GM19395 (cell line): ENCODE measurements around the gene CCR9.

ENCODE experiments used
- ATAC-seq: cut with Tn5 transposase; IDR thresholded peaks from one replicate; pipeline ENCODE4 v1.9.1; 2021; ENCODE audit warnings: mild to moderate bottlenecking, moderate library complexity; ENCODE audit not compliant: unreplicated experiment

The CCR9 gene

GRCh38 chr3:45907769-45908705 lies 21.7 kb downstream of the CCR9 start:
- ATAC-seq = no peak

GRCh38 chr3:45908761-45909160 lies 22.4 kb downstream of the CCR9 start:
- ATAC-seq = no peak

GRCh38 chr3:45909542-45909941 lies 23.2 kb downstream of the CCR9 start:
- no peak for ATAC-seq

GRCh38 chr3:45910892-45911291 lies 24.5 kb downstream of the CCR9 start:
- no peak for ATAC-seq

GRCh38 chr3:45911511-45912226 lies 25.3 kb downstream of the CCR9 start:
- ATAC-seq = no peak

- no peak for ATAC-seq
These were observed 26.1 kb downstream of the CCR9 start for GRCh38 chr3:45912435-45912834.

- ATAC-seq = no peak
These were observed 28.2 kb downstream of the CCR9 start for GRCh38 chr3:45914362-45915058.

GRCh38 chr3:45915059-45915439 lies 28.7 kb downstream of the CCR9 start:
- no peak for ATAC-seq

- peak; percentile 96 for ATAC-seq
These were observed 29.3 kb downstream of the CCR9 start for GRCh38 chr3:45915518-45916231.

GRCh38 chr3:45917146-45917898 lies 31.0 kb downstream of the CCR9 start:
- no peak for ATAC-seq

- no peak for ATAC-seq
These were observed 35.1 kb downstream of the CCR9 start for GRCh38 chr3:45921158-45922038.

- no peak for ATAC-seq
These were observed 35.6 kb downstream of the CCR9 start for GRCh38 chr3:45922039-45922326.

GRCh38 chr3:45922950-45923590 lies 36.7 kb downstream of the CCR9 start:
- no peak for ATAC-seq

GRCh38 chr3:45923755-45924154 lies 37.4 kb downstream of the CCR9 start:
- ATAC-seq = no peak

- no peak for ATAC-seq
These were observed 41.5 kb downstream of the CCR9 start for GRCh38 chr3:45927881-45928280.

GRCh38 chr3:45929042-45929679 lies 42.8 kb downstream of the CCR9 start:
- no peak for ATAC-seq

- ATAC-seq = no peak
These were observed 45.2 kb downstream of the CCR9 start for GRCh38 chr3:45931496-45931895.

GRCh38 chr3:45932112-45932511 lies 45.8 kb downstream of the CCR9 start:
- no peak for ATAC-seq
